Measurements from ENCODE around the gene MACROH2A2. TPM values are rescaled to one million over a fixed set of nuclear protein-coding genes. Genes with fewer than 3 reads are reported as not detected.
"Not testable (repeated sequence)": the region's sequence is repeated elsewhere in the genome, so short reads cannot be mapped to it uniquely, and the experiment has no call there.

MACROH2A2 gene
- total RNA-seq, 3 donors from 2014 or later (not counting 1 experiment from before 2014, with no cell fraction given): 0.78 to 1.4 (median 1.1) TPM

GRCh38 chr10:70147259-70147625 lies 94.6 kb downstream of the MACROH2A2 start:
- WGBS (ENCODE audit: insufficient coverage): 40% methylated on average over 2 of the region's 2 CpGs
- no peaks in the 10 kb centered on the region for H3K27me3 ChIP-seq (ENCODE audit: control insufficient read depth, insufficient read depth, low read length)
- Mint-ChIP-seq H3K27me3 (ENCODE audit: low read depth in 2 of 2) (no peaks in the 10 kb centered on the region), H3K4me1 (peaks cover 32 to 39% of the 10 kb centered on the region in 2 donors), H3K36me3 (peaks cover 5% of the 10 kb centered on the region), H3K27ac (peak overlapping the region; percentile 90), H3K4me3 (peak overlapping the region; percentile 86), H3K9me3 (no peaks in the 10 kb centered on the region)
- ATAC-seq: no peak
- H3K4me3 ChIP-seq (ENCODE audit: low read length): no peak overlapping the region
- TF ChIP-seq, protein P1, sequence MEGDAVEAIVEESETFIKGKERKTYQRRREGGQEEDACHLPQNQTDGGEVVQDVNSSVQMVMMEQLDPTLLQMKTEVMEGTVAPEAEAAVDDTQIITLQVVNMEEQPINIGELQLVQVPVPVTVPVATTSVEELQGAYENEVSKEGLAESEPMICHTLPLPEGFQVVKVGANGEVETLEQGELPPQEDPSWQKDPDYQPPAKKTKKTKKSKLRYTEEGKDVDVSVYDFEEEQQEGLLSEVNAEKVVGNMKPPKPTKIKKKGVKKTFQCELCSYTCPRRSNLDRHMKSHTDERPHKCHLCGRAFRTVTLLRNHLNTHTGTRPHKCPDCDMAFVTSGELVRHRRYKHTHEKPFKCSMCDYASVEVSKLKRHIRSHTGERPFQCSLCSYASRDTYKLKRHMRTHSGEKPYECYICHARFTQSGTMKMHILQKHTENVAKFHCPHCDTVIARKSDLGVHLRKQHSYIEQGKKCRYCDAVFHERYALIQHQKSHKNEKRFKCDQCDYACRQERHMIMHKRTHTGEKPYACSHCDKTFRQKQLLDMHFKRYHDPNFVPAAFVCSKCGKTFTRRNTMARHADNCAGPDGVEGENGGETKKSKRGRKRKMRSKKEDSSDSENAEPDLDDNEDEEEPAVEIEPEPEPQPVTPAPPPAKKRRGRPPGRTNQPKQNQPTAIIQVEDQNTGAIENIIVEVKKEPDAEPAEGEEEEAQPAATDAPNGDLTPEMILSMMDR (IDR thresholded peaks at IDR 0.05): no peak
- peak overlapping the region; percentile 67 for H3K27ac ChIP-seq (ENCODE audit: low read length)
- intact Hi-C loops (cut with micrococcal nuclease): loop anchor here (2.0 kb wide), 1 partner anchor 16 kb away; no protein-coding TSS in a partner anchor
- no peaks in the 10 kb centered on the region for H3K9me3 ChIP-seq (ENCODE audit: control insufficient read depth, insufficient read depth, low read length)
- no peak for DNase-seq
- peaks cover 25% of the 10 kb centered on the region for H3K4me1 ChIP-seq (ENCODE audit: control insufficient read depth, insufficient read depth, low read length)
- peaks cover 26% of the 10 kb centered on the region for H3K36me3 ChIP-seq (ENCODE audit: control insufficient read depth, insufficient read depth, low read length)

DNA sequence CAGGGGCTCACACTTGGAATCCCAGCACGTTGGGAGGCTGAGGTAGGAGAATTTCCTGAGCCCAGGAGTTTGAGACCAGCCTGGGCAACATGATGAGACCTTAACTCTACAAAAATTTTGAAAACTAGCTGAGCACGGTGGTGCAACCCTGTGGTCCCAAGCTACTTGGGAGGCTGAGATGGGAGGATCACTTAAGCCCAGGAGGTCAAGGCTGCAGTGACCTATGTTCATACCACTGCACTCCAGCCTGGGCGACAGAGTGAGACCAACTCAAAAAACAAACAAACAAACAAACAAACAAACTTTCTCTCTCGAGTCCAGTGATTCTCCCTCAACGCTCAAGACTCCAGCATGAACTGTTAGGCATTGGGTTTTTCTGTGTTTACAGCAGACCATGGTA lies 95.9 kb downstream of the MACROH2A2 start:
- DNase-seq: no peak
- H3K4me1 Mint-ChIP-seq: peaks cover 30% of the 10 kb centered on the region in 2 donors
- no peaks in the 10 kb centered on the region for H3K27me3 ChIP-seq (ENCODE audit: control insufficient read depth, insufficient read depth, low read length)
- peak overlapping the region in 1 of 2 donors; percentile 74 for H3K27ac Mint-ChIP-seq
- WGBS (ENCODE audit: insufficient coverage): 91% methylated on average over 5 of the region's 5 CpGs
- no peak overlapping the region for H3K4me3 ChIP-seq (ENCODE audit: low read length)
- no peaks in the 10 kb centered on the region for H3K9me3 ChIP-seq (ENCODE audit: control insufficient read depth, insufficient read depth, low read length)
- intact Hi-C loops (cut with micrococcal nuclease): no loop called here
- no peak for ATAC-seq
- TF ChIP-seq, protein P1 (IDR thresholded peaks at IDR 0.05): no peak
- H3K9me3 Mint-ChIP-seq: no peaks in the 10 kb centered on the region
- H3K4me3 Mint-ChIP-seq: peak overlapping the region; percentile 17
- H3K36me3 ChIP-seq (ENCODE audit: control insufficient read depth, insufficient read depth, low read length): peaks cover 39% of the 10 kb centered on the region
- H3K27ac ChIP-seq (ENCODE audit: low read length): no peak overlapping the region
- H3K36me3 Mint-ChIP-seq: peaks cover 12% of the 10 kb centered on the region
- H3K4me1 ChIP-seq (ENCODE audit: control insufficient read depth, insufficient read depth, low read length): peaks cover 20% of the 10 kb centered on the region
- no peaks in the 10 kb centered on the region for H3K27me3 Mint-ChIP-seq (ENCODE audit: low read depth in 2 of 2)

- peak overlapping the region; percentile 7 to 12 for H3K27ac Mint-ChIP-seq
- Histone ChIP-seq H3K27ac (ENCODE audit: low read length) (no peak overlapping the region), H3K36me3 (ENCODE audit: control insufficient read depth, insufficient read depth, low read length) (peaks cover 91% of the 10 kb centered on the region), H3K4me1 (ENCODE audit: control insufficient read depth, insufficient read depth, low read length) (no peaks in the 10 kb centered on the region), H3K27me3 (ENCODE audit: control insufficient read depth, insufficient read depth, low read length) (no peaks in the 10 kb centered on the region), H3K4me3 (ENCODE audit: low read length) (no peak overlapping the region), H3K9me3 (ENCODE audit: control insufficient read depth, insufficient read depth, low read length) (no peaks in the 10 kb centered on the region)
- 64% methylated on average over 3 of the region's 3 CpGs for WGBS (ENCODE audit: insufficient coverage)
- intact Hi-C loops (cut with micrococcal nuclease): no loop called here
- TF ChIP-seq, protein P1 (IDR thresholded peaks at IDR 0.05): no peak
- ATAC-seq (no peak), DNase-seq (no peak)
- no peaks in the 10 kb centered on the region for H3K9me3 Mint-ChIP-seq
- no peak overlapping the region for H3K4me3 Mint-ChIP-seq
- H3K4me1 Mint-ChIP-seq: peaks cover 23 to 26% of the 10 kb centered on the region in 2 donors
- H3K36me3 Mint-ChIP-seq: peaks cover 41% of the 10 kb centered on the region
- H3K27me3 Mint-ChIP-seq (ENCODE audit: low read depth in 2 of 2): no peaks in the 10 kb centered on the region
Observed at GRCh38 chr10:70155255-70155838, 102.7 kb downstream of the MACROH2A2 start.

DNA sequence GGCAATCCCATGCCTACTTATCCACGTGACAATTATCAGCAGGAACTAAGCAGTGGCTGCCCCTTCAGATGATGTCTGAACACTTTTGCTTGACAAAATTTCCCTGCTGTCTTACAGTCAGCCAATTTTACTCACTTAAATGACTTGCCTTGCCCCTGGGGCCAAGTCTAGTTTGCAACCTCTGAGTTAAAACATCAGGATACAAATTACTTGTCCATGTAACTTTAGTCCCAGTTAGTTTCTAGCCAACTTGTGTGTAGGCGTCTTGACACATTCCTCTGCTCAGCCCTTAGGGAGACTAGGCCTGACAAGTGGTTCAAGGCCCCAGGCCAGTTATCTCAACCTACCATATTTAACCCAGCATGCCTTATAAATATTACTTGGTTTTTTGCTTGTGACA lies 105.5 kb downstream of the MACROH2A2 start:
- Histone ChIP-seq H3K4me3 (ENCODE audit: low read length) (no peak overlapping the region), H3K27me3 (ENCODE audit: control insufficient read depth, insufficient read depth, low read length) (no peaks in the 10 kb centered on the region), H3K27ac (ENCODE audit: low read length) (no peak overlapping the region), H3K9me3 (ENCODE audit: control insufficient read depth, insufficient read depth, low read length) (no peaks in the 10 kb centered on the region), H3K4me1 (ENCODE audit: control insufficient read depth, insufficient read depth, low read length) (peaks cover 6% of the 10 kb centered on the region), H3K36me3 (ENCODE audit: control insufficient read depth, insufficient read depth, low read length) (peaks cover 81% of the 10 kb centered on the region)
- Mint-ChIP-seq H3K36me3 (peaks cover 33% of the 10 kb centered on the region), H3K27me3 (ENCODE audit: low read depth in 2 of 2) (no peaks in the 10 kb centered on the region), H3K4me1 (peaks cover 41 to 46% of the 10 kb centered on the region in 2 donors), H3K9me3 (no peaks in the 10 kb centered on the region), H3K4me3 (no peak overlapping the region), H3K27ac (no peak overlapping the region)
- DNase-seq (no peak), ATAC-seq (no peak)
- TF ChIP-seq, protein P1 (IDR thresholded peaks at IDR 0.05): no peak
- intact Hi-C loops (cut with micrococcal nuclease): no loop called here
- WGBS (ENCODE audit: insufficient coverage): 83% methylated on average over 2 of the region's 2 CpGs

DNA sequence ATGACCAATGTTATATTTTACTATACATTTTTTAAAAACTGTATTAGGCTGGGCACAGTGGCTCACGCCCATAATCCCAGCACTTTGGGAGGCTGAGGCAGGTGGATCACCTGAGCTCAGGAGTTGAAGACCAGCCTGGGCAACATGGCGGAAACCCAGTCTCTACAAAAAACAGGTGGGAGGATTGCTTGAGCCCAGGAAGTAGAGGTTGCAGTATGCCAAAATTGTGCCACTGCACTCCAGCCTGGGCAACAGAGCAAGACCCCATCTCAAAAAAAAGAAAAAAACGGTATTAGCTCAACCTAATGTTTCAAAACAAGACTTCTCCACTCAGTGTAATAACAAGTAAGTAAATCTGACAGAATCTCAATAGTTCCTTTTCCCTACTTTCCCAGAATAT lies 106.7 kb downstream of the MACROH2A2 start:
- H3K27me3 Mint-ChIP-seq (ENCODE audit: low read depth in 2 of 2); H3K27ac ChIP-seq (ENCODE audit: low read length); H3K27me3 ChIP-seq (ENCODE audit: control insufficient read depth, insufficient read depth, low read length); H3K9me3 ChIP-seq (ENCODE audit: control insufficient read depth, insufficient read depth, low read length); H3K9me3 Mint-ChIP-seq; H3K27ac Mint-ChIP-seq; ATAC-seq; H3K4me3 Mint-ChIP-seq; H3K4me3 ChIP-seq (ENCODE audit: low read length); DNase-seq; intact Hi-C loops (cut with micrococcal nuclease): not testable (repeated sequence)
- Histone ChIP-seq H3K36me3 (ENCODE audit: control insufficient read depth, insufficient read depth, low read length) (peaks cover 73% of the 10 kb centered on the region), H3K4me1 (ENCODE audit: control insufficient read depth, insufficient read depth, low read length) (peaks cover 12% of the 10 kb centered on the region)
- peaks cover 25% of the 10 kb centered on the region for H3K36me3 Mint-ChIP-seq
- WGBS (ENCODE audit: insufficient coverage): 48% methylated on average over 2 of the region's 3 CpGs
- peaks cover 54 to 59% of the 10 kb centered on the region in 2 donors for H3K4me1 Mint-ChIP-seq
